ENCODE measurements around the gene CFAP61. TPM values are rescaled to one million over a fixed set of nuclear protein-coding genes. Genes with fewer than 3 reads are reported as not detected.

CFAP61 gene
- total RNA-seq, 2 experiments from 2014 or later: not detected

DNA sequence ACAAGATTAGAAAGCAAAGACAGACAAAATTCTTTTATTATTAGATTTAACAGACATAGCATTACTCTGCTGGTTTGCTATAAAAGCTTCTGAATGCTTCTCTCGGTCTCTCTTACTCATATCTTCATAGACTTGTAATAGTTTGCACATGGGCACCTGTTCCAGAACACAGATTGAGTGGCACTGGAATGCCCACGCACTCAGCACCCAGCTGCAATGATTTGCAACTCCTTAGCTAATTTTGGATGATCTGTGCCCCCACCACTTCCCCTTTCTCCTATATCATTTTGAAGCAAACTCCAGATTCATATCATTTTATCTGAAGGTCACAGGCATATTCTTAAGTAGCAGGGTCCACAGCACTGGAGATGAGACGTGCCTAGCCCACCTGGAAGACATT is 148.8 kb downstream of the CFAP61 start:
- H3K36me3 Mint-ChIP-seq (ENCODE audit: low read depth): no peaks in the 10 kb centered on the region
- POLR2A ChIA-PET: no interaction called here
- no peaks in the 10 kb centered on the region for H3K9me3 Mint-ChIP-seq
- CTCF ChIA-PET: no interaction called here
- no peaks in the 10 kb centered on the region for H3K4me1 Mint-ChIP-seq
- peaks cover 2% of the 10 kb centered on the region for H3K27me3 Mint-ChIP-seq
- H3K4me3 Mint-ChIP-seq: no peak overlapping the region
- no peak for DNase-seq
- no peak overlapping the region for H3K27ac Mint-ChIP-seq

DNA sequence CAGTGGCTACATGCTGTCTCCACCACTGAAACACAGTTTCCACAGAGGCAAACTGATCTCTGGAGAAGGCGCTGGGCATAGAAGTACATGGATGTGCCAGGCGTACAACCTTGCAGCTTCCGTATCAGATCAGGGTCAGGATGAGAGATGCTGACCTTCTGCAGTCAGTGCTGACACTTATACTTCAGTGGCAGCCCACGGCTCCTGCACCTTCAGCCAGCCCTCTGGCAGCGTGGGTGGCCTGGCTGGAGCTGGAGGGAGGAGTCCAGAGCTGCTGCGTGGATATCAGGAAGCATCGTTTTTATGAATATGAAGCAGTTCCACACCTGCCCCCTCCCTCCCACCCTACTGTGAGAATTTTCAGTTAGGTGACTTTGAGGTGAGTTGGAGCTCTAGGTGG is 149.3 kb downstream of the CFAP61 start:
- Mint-ChIP-seq H3K27me3 (peaks cover 2% of the 10 kb centered on the region), H3K36me3 (ENCODE audit: low read depth) (no peaks in the 10 kb centered on the region), H3K4me1 (no peaks in the 10 kb centered on the region), H3K4me3 (no peak overlapping the region), H3K9me3 (no peaks in the 10 kb centered on the region), H3K27ac (no peak overlapping the region)
- POLR2A ChIA-PET: no interaction called here
- no peak for DNase-seq
- CTCF ChIA-PET: no interaction called here

GRCh38 chr20:20202768-20203167 is 150.4 kb downstream of the CFAP61 start:
- no peak overlapping the region for H3K27ac Mint-ChIP-seq
- no peaks in the 10 kb centered on the region for H3K4me1 Mint-ChIP-seq
- no peak for DNase-seq
- H3K9me3 Mint-ChIP-seq: no peaks in the 10 kb centered on the region
- POLR2A ChIA-PET: no interaction called here
- H3K4me3 Mint-ChIP-seq: no peak overlapping the region
- H3K27me3 Mint-ChIP-seq: peaks cover 2% of the 10 kb centered on the region
- CTCF ChIA-PET: no interaction called here
- H3K36me3 Mint-ChIP-seq (ENCODE audit: low read depth): no peaks in the 10 kb centered on the region

DNA sequence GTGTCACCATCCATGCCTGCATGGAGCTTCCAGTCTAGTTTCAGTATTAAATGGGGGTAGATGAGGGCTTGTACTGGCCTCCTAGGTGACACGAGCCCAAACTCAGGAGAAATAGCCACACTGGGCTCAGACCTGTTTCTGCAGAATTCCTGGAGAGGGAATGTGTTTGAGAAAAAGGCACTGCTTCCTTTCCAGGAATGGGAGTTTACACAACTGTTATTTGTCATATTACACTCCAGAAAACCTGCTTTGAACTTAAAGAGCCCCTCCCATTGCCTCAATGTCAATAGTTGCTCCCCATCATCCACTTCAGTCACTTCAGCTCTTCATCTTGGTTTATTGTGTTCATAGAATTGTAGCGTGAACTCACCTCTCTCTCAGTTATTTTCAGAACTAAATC is 151.5 kb downstream of the CFAP61 start:
- no peaks in the 10 kb centered on the region for H3K36me3 Mint-ChIP-seq (ENCODE audit: low read depth)
- POLR2A ChIA-PET: no interaction called here
- H3K4me3 Mint-ChIP-seq: no peak overlapping the region
- no peak for DNase-seq
- H3K9me3 Mint-ChIP-seq: no peaks in the 10 kb centered on the region
- H3K4me1 Mint-ChIP-seq: no peaks in the 10 kb centered on the region
- H3K27me3 Mint-ChIP-seq: peaks cover 4% of the 10 kb centered on the region
- no peak overlapping the region for H3K27ac Mint-ChIP-seq
- CTCF ChIA-PET: no interaction called here

DNA sequence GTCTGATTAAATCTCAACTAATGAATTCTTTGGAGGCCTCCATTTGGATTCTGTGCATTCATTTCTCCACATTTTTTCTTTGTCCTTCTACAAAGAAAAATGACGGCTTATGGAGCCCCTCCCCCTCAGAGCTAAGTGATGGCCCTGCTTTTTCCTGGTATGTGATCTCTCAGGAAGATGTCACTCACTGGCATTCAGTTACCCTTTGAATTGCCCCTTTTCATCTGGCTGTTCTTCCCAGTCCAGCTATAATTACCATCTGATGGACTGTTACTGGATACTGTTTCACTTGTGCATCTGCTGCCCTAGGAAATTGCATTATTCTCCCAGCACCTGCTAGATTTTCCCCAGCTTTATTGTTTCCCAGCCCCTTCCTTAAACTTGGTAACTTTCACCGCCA is 151.9 kb downstream of the CFAP61 start:
- peaks cover 4% of the 10 kb centered on the region for H3K27me3 Mint-ChIP-seq
- ChIA-PET POLR2A (no interaction called here), CTCF (no interaction called here)
- no peaks in the 10 kb centered on the region for H3K4me1 Mint-ChIP-seq
- no peak for DNase-seq
- H3K36me3 Mint-ChIP-seq (ENCODE audit: low read depth): no peaks in the 10 kb centered on the region
- H3K9me3 Mint-ChIP-seq: no peaks in the 10 kb centered on the region
- no peak overlapping the region for H3K27ac Mint-ChIP-seq
- no peak overlapping the region for H3K4me3 Mint-ChIP-seq

GRCh38 chr20:20205141-20205861 is 153.0 kb downstream of the CFAP61 start:
- POLR2A ChIA-PET: no interaction called here

DNA sequence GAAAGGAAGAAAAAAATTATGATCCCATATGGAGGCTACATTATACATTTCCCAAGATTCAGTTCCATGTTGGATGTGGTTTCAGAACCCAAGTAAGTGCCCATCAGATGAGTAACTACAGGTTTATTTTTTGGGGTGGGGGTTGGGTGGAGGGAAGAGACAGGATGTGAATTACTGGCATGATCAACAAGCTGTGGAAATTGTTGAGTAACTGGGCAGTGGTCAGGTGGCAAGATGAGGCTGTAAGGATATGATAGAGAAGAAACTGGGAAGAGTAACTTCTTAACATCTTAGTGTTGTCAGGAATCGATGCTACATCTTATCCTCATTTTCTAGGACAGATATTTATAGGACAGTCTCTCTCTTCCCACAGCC is 153.5 kb downstream of the CFAP61 start:
- POLR2A ChIA-PET: no interaction called here
- CTCF ChIA-PET: no interaction called here

More at GRCh38 chr20:20205141-20205861, 153.0 kb downstream of the CFAP61 start:
- Mint-ChIP-seq H3K27ac (no peak overlapping the region), H3K4me3 (no peak overlapping the region), H3K9me3 (no peaks in the 10 kb centered on the region), H3K4me1 (no peaks in the 10 kb centered on the region), H3K27me3 (peaks cover 2% of the 10 kb centered on the region), H3K36me3 (ENCODE audit: low read depth) (no peaks in the 10 kb centered on the region)
- CTCF ChIA-PET: no interaction called here
- no peak for DNase-seq

DNA sequence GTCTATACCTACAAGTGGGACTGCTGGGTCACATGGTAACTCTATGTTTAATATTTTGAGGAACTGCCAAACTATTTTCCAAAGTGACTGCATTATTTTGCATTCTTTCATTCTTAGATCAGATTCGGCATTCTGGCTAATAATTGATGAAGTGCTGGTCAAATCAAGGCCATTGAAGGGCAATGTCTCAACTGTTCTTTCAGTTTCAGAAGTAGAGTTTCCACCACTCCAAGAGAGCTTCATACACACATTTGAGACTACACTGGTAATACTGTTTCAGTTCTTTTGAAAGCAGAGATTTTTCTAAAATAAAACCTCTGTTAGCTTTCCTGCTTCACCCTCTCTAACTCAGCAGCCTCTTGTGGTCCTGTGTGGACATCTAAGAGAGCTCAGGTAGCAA is 154.5 kb downstream of the CFAP61 start:
- Mint-ChIP-seq H3K27ac (no peak overlapping the region), H3K4me3 (no peak overlapping the region), H3K27me3 (peaks cover 2% of the 10 kb centered on the region), H3K9me3 (no peaks in the 10 kb centered on the region), H3K36me3 (ENCODE audit: low read depth) (no peaks in the 10 kb centered on the region), H3K4me1 (no peaks in the 10 kb centered on the region)
- CTCF ChIA-PET: no interaction called here
- no peak for DNase-seq
- POLR2A ChIA-PET: no interaction called here

More for the DNA sequence above, 153.5 kb downstream of the CFAP61 start:
- Mint-ChIP-seq H3K9me3 (no peaks in the 10 kb centered on the region), H3K4me1 (no peaks in the 10 kb centered on the region), H3K36me3 (ENCODE audit: low read depth) (no peaks in the 10 kb centered on the region), H3K27me3 (peaks cover 2% of the 10 kb centered on the region), H3K4me3 (no peak overlapping the region), H3K27ac (no peak overlapping the region)
- DNase-seq: no peak

DNA sequence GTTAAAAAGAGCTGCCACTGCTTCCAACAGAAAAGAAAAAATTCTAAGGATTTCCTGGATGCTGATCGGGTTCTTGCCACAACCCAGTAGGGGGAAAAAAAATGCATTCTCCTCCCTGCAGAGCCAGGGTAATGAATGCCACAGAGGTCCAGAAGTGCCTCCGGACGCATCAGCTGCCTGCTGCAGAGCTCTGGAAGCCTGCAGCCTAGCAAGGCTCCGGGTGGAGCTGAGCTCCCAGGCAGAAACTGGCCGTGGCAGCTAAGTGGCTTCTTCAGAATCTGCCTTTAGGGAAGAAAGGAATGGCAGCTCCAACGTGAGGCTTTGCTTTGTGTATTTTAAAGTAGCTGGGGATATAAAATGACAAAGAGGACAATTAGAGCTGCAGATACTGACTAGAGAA is 155.0 kb downstream of the CFAP61 start:
- ChIA-PET POLR2A (no interaction called here), CTCF (no interaction called here)
- H3K4me1 Mint-ChIP-seq: no peaks in the 10 kb centered on the region
- H3K9me3 Mint-ChIP-seq: no peaks in the 10 kb centered on the region
- H3K4me3 Mint-ChIP-seq: no peak overlapping the region
- DNase-seq: no peak
- peaks cover 2% of the 10 kb centered on the region for H3K27me3 Mint-ChIP-seq
- H3K27ac Mint-ChIP-seq: no peak overlapping the region
- H3K36me3 Mint-ChIP-seq (ENCODE audit: low read depth): no peaks in the 10 kb centered on the region

- H3K9me3 Mint-ChIP-seq: no peaks in the 10 kb centered on the region
- H3K4me3 Mint-ChIP-seq: no peak overlapping the region
- H3K4me1 Mint-ChIP-seq: no peaks in the 10 kb centered on the region
- POLR2A ChIA-PET: no interaction called here
- no peak overlapping the region for H3K27ac Mint-ChIP-seq
- CTCF ChIA-PET: no interaction called here
- no peaks in the 10 kb centered on the region for H3K36me3 Mint-ChIP-seq (ENCODE audit: low read depth)
- no peak for DNase-seq
- peaks cover 2% of the 10 kb centered on the region for H3K27me3 Mint-ChIP-seq
Observed at GRCh38 chr20:20207872-20208271, 155.5 kb downstream of the CFAP61 start.

DNA sequence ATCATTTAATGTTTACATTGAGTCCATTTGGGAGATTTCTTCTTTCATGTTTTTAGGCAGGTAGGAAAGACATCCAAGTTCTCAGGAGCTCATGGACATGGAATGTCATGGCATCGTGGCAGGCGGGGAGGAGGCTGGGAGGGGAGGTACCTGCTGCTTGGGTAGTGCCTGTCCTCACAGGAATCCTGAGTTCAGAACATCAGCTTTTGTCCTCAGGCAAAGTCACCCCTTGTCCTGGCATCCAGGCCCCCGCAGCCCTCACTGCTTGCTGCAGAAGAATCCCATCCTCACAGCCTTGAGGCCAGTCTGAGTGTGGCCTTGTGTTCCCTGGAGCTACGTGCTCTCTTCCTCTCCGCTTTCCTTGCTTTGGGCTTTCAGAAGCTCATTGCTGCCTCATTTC is 157.4 kb downstream of the CFAP61 start:
- POLR2A ChIA-PET: no interaction called here
- Mint-ChIP-seq H3K27me3 (peaks cover 3% of the 10 kb centered on the region), H3K9me3 (no peaks in the 10 kb centered on the region), H3K4me1 (no peaks in the 10 kb centered on the region), H3K36me3 (ENCODE audit: low read depth) (no peaks in the 10 kb centered on the region), H3K4me3 (no peak overlapping the region), H3K27ac (no peak overlapping the region)
- CTCF ChIA-PET: no interaction called here
- DNase-seq: no peak

DNA sequence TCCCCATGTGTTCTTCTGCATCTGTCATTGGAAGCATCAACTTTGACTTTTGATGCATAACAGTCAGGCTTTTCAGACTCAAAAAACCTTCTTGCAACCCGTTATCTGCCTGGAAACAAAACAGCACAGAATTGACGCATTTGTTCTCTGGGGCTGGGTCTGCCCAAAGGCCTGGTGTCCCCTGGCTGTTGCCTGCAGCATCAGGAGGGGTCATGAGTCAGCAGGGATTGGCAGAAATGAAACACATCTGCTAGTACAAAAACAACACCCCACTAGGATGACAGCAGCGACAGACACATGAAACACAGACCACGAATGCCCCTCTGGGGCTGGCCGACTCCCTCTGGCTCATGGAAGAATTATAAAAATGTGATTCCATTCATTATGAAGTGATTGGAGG is 158.0 kb downstream of the CFAP61 start:
- H3K36me3 Mint-ChIP-seq (ENCODE audit: low read depth): no peaks in the 10 kb centered on the region
- H3K9me3 Mint-ChIP-seq: no peaks in the 10 kb centered on the region
- DNase-seq: no peak
- H3K4me1 Mint-ChIP-seq: no peaks in the 10 kb centered on the region
- H3K27me3 Mint-ChIP-seq: peaks cover 8% of the 10 kb centered on the region
- CTCF ChIA-PET: no interaction called here
- no peak overlapping the region for H3K4me3 Mint-ChIP-seq
- POLR2A ChIA-PET: no interaction called here
- H3K27ac Mint-ChIP-seq: no peak overlapping the region

DNA sequence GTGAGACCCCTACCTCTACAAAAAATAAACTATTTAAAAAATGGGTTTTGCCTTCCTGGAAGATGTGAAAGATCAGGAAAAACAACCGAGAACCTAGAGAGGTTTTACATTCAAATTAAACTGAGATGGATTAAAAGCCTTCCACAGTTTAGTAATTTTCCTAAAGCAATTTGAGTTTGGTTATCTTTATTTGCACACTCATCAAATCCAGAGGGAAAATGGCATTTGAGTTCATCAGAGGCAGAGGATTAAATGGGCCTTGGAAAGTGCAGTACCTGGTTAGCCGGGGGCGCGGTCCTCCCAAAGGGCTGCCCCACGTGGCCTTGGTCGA is 158.6 kb downstream of the CFAP61 start:
- CTCF ChIA-PET: no interaction called here
- Mint-ChIP-seq H3K27me3 (peaks cover 8% of the 10 kb centered on the region), H3K27ac (no peak overlapping the region), H3K9me3 (no peaks in the 10 kb centered on the region), H3K4me1 (no peaks in the 10 kb centered on the region), H3K36me3 (ENCODE audit: low read depth) (no peaks in the 10 kb centered on the region), H3K4me3 (no peak overlapping the region)
- POLR2A ChIA-PET: no interaction called here
- no peak for DNase-seq

DNA sequence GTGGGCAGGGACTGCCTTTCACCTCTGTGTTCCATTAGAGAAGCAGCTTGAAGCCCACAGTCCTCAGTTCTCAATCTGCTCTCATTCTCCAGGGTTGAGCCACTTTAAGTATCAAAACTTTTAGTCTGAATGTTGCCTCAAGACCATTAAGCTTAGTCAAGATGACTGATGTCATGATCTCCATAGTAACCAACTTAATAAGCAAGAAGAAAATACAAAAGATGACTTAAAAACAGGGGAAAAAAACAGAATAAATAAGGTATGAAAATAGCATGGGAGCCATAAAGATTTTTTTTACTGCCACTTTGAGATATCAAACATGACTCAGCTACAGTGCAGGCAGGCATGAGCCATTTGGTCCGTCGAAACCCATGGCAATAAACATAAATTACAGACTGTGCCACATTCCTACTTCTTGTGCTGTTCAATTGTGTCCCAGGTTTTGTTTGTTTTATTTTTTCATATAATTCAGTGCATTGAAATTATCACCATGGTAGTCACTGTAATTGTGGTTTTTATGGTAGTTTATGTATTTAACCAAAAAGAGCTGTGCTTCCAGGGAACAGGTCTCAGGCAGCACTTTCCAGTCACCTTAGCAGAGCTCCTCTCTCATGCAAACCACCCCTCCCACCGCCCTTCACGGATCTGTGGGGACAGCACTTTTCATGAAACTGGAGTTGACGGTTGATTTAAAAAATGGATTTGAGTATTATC is 159.1 kb downstream of the CFAP61 start:
- no peak overlapping the region for H3K27ac Mint-ChIP-seq
- no peaks in the 10 kb centered on the region for H3K36me3 Mint-ChIP-seq (ENCODE audit: low read depth)
- no peaks in the 10 kb centered on the region for H3K4me1 Mint-ChIP-seq
- CTCF ChIA-PET: no interaction called here
- no peak overlapping the region for H3K4me3 Mint-ChIP-seq
- DNase-seq: no peak
- H3K9me3 Mint-ChIP-seq: no peaks in the 10 kb centered on the region
- H3K27me3 Mint-ChIP-seq: peaks cover 8% of the 10 kb centered on the region
- POLR2A ChIA-PET: no interaction called here

Data from activated CD4-positive, alpha-beta memory T cell treated with anti-CD3 and anti-CD28 coated beads, Interleukin-2, amount 10 ng/mL, durations not matched to agents 7 days and 5 days (primary cell).